PC-3 (cell line): Measurements from ENCODE around the gene DTNBP1.

Experiments used
- CTCF ChIP-seq: fragments of 300-600 bp; sonication (generic); conservative IDR thresholded peaks from 2 replicates; pipeline ENCODE4 v1.5.1; 2017; ENCODE audit warnings: antibody characterized with exemption, low read depth, mild to moderate bottlenecking, low read length
- EZH2 ChIP-seq: fragments of 300-600 bp; sonication (generic); IDR thresholded peaks from one replicate; pipeline ENCODE4 v1.6.1; 2017; ENCODE audit warnings: antibody characterized with exemption, mild to moderate bottlenecking, low read length; ENCODE audit not compliant: unreplicated experiment
- EZH2phosphoT487 ChIP-seq: fragments of 300-600 bp; sonication (generic); IDR thresholded peaks from 2 replicates; pipeline ENCODE4 v1.6.1; 2018; ENCODE audit warnings: mild to moderate bottlenecking, antibody characterized with exemption, low read length, borderline replicate concordance

- TF ChIP-seq CTCF = peak; percentile 67
- no peak for TF ChIP-seq EZH2
- no peak for TF ChIP-seq EZH2phosphoT487
These were observed 20.6 kb downstream of the DTNBP1 start for GRCh38 chr6:15642276-15642675.
